HG03457 (cell line): ENCODE results near the gene ZNF689.
A peak's percentile ranks its signal among the peaks of the same experiment; 100 is the strongest.

Experiments
- ATAC-seq: cut with Tn5 transposase; IDR thresholded peaks from one replicate; pipeline ENCODE4 v1.9.1; 2021; ENCODE audit warnings: moderate number of reproducible peaks; ENCODE audit not compliant: unreplicated experiment

Gene ZNF689

DNA sequence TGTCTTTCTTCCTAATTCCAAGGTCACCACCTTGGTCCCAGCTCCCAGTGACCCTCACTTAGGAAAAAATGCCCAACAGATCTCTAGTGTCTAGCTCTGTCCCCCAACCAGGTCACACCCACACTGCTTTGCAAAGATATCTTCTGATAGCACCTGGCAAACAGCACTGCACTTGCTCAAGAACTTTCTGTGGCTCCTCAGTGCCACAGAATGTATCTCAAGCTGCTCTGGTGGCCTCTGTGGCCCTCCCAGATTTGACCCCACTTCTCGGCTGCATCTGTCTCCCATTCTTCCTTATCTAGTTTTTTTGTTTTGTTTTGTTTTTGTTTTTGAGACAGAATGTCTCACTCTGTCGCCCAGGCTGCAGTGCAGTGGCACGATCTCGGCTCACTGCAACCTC lies 43.7 kb downstream of the ZNF689 start:
- no peak for ATAC-seq

DNA sequence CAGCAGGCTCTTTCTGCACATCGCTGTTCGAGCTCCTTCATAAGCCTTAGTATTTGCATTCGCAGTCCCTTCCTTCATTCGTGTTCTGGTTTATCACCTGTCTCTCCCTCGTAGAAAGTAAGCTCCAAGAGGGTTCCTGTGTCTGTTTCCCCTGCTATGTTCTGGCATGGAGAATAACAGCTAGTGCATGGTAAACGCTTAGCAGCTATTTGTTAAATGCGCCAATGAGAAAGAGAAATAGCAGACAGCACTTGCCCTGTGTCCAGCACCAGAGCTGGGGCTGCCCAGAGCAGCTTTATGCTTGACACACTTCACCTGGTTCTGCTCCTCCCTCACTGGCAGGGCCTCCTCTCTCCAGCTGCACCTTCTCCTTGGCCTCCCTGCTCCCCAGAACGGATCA lies 44.2 kb downstream of the ZNF689 start:
- ATAC-seq = no peak

DNA sequence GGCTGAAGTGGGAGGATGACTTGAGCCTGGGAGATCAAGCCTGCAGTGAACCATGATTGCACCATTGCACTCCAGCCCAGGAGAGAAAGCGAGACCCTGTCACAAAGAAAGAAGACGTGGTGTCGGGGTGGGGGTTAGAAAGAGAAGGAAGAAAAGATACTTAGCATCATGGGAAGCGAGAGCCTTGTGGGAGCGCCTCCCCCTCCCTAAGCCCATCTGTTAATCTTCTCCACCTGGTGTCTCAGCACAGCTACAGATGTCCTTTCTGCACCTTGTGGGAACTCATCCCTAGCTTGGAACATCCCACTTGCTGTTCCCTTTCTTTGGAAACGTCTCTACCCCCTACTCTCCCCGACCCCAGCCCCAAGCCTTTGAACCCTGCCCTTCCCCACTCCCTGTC lies 44.7 kb downstream of the ZNF689 start:
- ATAC-seq = no peak

DNA sequence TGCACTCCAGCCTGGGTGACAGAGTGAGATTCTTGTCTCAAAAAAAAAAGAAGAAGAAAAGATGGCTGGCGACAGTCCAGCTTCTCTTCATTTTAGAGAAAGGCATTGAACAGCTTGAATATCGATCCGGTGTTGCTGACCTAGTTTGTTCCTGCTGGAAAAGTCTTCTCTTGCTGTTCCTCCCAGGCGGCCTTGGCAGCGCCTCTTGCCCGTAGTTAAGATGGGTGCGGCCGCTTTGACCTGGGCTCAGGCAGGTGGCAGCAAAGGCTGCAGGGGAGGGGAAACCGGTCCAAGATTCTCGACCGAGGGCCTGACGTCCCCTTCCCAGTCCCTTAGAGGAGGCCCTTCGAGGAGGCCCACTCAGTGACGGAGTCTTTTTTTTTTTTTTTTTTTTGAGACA lies 48.2 kb downstream of the ZNF689 start:
- no peak for ATAC-seq

DNA sequence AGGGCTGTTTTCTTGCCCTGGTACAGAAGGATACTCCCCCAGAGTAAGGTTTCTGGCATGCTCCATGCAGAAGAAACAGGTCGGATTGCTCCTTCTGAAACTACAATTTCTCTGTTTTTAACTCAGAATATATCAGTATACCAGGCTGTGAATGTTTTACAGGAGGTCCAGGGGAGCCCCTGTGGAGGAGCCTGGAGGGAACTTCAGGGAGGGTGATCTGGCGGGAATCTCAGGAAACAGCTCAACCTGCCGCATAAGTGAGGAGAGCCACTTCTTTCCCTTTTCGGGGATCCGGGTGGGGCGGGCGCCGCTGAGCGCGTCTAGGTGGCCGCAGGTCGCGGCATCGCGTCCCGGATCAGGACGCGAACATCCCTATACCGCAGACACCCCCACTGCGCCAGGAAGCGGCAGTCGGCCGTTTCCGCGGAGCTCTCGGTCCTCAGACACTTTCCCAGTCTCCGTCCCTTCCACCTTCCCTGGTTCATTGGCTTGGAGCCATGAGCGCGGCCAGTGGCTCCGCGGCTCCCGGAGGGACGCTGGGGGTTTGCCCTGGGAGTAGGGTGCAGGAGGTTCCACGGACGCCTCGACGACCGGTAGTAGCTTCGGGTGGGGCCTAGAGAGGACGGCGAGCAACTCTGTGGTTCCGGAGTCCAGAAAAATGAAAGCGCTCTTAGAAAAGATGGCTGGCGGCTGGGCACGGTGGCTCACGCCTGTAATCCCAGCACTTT lies 48.9 kb downstream of the ZNF689 start:
- no peak for ATAC-seq

DNA sequence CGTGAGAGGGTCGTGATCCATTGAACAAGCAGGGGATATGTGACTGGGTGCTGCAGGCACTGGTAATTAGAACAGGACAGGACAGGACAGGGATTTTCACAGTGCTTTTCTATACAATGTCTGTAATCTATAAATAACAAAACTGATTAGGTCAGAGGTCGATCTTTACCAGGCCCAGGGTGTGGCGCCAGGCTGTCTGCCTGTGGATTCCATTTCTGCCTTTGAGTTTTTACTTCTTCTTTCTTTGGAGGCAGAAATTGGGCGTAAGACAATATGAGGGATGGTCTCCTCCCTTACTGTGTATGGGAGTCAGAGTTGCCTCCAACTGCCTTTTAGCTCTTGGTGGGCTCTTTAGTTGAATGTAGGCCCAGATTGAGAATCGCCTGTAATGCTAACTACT lies 50.5 kb downstream of the ZNF689 start:
- ATAC-seq = no peak

DNA sequence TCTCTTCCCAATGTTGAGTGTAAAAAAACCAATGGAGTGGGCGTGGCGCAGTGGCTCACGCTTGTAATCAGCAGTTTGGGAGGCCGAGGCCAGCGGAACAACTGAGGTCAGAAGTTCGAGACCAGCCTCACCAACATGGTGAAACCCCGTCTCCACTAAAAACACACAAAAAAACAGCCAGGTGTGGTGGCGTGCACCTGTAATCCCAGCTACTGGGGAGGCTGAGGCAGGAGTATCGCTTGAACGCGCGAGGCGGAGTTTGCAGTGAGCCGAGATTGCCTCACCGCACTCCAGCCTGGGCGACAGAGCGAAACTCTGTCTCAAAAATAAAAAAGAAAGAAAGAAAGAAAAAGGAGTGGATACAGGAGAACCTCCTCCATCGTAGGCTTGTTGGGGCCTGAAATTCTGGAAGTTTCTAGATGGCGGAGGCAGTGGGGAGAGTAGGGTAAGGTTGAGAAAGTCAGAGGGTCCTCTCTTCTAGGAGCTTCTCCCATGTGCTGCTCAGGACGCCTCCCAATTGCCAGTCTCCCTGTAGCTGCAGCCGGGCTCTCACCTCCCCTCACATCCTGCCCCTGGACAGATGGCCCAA lies 51.3 kb downstream of the ZNF689 start:
- no peak for ATAC-seq

DNA sequence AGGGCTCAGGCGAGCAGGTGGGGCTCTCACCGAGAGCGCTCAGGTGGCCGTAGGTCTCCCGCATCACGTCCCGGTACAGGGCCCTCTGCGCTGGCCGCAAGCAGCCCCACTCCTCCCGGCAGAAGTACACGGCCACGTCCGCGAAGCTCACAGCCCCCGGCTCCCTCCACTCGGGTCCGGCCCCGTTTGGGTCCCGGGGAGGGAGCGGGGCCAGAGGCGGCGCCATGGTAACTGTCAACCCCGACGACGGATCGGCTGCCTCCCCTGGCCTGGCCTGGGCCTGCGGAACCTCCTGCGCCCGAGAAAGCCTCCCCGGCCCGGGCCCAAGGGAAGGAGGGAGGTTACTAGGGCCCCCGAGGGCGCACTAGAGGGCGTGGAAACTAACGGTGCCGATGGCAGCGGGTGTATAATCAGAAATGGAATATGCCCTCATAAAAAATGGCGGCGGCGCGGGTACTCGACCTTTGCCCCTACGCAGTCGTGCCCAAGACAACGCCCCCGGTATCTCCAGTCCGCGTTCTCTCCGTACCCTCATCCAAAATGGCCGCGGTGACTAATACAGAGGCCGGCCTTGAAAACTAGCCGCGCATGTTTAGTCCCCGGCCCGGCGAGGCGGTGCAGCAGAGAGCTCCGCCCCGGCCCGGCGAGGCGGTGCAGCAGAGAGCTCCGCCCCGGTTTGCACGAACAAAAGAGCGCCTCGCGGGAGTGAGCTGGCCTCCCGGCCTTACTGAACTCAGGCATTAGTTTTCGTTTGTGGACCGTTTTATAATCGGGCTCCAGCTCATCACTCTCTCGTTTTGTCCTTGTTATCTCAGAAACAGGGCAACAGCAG lies 52.0 kb downstream of the ZNF689 start, which contains the start of gene ZNF764:
ZNF764 (minus strand) TSS at position 418 of the 832 bp plus-strand sequence; CDS start at position 226, 192 bp downstream.
- ATAC-seq = peak; percentile 62

DNA sequence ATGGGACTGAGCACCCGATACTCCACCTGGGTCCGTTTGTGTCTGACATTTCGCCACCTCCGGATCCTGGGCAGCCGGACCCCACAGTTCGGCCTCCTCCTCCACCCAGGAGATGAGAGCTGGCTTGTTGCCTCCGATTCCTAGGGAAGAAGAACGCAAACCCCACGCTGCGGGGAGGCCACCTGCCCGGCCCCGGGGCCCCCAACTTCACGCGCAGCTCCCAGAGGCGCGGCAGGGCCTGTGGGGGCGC lies 52.6 kb downstream of the ZNF689 start:
- ATAC-seq = no peak

DNA sequence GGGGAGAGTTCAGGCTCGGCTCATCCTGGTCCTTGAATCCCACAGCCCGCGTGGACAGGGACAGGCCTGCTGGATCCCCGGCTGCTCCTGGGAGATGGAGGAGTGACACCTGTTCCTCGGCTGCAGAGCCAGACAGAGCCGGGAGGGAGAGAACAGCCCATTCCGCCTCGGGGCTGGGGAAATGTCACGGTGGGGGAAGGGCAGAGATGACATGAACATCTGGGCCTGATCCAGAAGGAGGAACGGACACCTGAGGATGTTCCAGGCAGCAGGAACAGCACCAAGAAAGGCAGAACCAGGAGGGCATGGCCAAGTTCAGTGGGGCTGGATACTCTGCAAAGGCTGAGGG lies 54.1 kb downstream of the ZNF689 start:
- ATAC-seq = no peak

DNA sequence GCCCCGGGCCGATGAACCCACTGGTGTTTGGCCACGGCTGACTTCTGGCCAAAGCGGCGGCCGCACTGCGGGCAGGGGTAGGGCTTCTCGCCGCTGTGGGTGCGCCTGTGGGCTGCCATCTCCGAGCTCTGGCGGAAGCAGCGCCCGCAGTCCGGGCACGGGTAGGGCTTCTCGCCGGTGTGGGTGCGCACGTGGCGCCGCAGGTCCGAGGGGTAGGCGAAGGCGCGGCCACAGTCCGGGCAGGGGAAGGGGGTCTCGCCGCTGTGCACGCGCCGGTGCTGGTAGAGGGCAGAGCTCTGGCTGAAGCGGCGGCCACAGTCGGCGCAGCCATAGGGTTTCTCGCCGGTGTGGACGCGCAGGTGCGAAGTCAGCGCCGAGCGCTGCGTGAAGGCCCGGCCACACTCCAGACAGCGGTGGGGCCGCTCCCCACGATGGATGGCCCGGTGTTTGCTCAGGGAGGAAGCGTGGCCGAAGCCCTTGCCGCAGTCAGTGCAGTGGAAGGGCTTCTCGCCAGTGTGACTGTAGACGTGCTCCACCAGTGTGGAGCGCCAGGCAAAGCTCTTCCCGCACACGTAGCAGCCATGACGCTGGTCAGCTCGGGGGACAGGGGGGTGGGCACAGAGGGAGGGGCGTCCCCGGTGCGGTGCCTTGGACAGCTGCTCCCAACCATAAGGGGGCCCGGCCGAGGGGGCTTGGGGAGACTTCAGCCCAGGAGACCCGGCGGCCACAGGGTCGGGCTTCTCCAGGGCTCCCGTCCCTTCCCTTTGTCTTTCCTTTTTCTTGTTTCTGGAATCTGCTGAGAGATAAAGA lies 54.7 kb downstream of the ZNF689 start:
- ATAC-seq = no peak

DNA sequence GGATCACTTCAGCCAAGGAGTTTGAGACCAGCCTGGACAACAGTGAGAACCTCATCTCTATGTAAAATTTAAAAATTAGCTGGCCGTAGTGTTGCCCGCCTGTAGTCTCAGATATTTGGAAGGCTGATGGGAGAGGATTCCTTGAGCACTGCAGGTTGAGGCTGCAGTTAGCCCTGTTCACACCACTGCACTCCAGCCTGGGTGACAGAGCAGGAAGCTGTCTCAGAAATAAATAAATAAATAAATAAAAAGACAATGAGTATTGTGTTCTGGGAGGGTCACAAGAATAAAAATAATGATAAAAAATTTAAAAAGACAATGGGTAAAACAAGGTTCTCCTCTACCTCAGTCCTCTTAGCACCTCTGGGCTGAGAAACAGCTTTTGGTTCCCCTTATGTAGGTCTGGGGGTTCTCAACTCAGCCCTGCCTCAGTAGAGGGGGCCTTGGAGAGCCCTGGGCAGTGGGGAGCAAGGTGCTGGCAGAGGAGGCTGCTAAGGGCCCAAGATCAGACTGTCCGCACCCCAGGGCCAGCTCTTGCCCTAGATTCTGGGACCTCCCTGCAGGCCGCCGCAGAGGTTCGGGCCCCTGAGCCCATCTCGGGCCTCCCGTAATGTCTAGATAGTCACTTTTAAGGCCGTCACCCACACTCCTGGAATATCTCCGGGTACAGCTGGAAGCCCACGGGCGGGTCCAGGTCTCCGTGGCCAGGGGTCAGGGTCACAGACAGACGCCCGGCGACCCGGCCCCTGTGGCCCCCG lies 55.5 kb downstream of the ZNF689 start:
- ATAC-seq = no peak

DNA sequence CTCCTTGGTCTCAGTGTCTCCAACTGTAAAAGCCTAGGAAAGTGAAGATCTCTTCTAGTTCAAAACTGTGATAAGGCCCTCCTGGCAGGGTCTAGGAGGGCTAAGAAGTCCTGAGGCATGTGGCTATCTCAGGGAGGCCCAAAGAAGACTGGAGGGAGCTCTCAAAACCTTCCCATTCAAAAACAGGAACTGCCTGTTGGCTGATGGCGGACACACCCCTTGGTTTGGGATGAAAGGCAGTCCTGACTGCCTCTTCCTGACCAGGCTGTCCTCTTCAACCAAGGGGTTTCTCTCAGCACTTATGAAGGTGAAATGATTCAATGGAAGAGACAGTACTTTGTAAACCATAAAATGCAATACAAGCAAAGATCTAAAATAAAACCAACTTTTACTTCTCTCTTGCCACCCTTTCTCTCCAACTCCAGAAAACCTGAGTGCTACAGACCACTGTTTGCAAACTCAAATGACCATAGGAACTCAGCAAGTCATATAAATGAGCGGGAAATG lies 56.7 kb downstream of the ZNF689 start:
- no peak for ATAC-seq

DNA sequence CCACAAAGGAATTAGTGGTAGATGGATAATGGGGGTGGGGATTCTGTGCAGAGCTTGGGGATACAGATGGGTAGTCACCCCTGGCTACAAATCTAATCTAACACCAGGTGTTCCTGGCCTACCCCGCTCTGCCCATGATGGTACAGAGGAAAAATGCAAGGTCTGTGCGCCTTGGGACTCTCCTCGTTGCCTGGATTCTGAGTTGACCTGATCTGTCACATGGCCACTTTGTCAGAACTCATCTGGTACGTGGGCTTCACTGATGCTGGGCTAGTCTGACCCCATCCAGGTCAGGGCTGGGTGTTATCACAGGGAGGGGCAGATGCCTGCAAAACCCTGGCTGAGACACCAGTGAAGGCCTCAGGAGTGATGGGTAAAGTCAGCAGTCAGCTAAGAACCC lies 57.2 kb downstream of the ZNF689 start:
- ATAC-seq = no peak
